A673 (cell line): Measurements from ENCODE around the gene LAD1. TPM values are rescaled to one million over a fixed set of nuclear protein-coding genes. Genes with fewer than 3 reads are reported as not detected.

ENCODE experiments used
- BruUV-seq: library from RNA; stranded (reverse); fragments of 400-500 nt; replicated peaks from 2 replicates; lab custom pipeline; 2021; lab: Mats Ljungman, UMichigan
- CTCF ChIA-PET: fragments of 300-600 bp; sonication (Branson Sonifier 250); formaldehyde crosslinking; loops from one replicate; lab custom pipeline; 2022; ENCODE audit warnings: antibody characterized with exemption; lab: Charles Lee
- POLR2A ChIA-PET: fragments of 300-600 bp; sonication (Branson Sonifier 250); formaldehyde crosslinking; loops from one replicate; lab custom pipeline; 2022; ENCODE audit warnings: antibody characterized with exemption; ENCODE audit not compliant: low non-redundant PET; lab: Charles Lee
- DNase-seq: peaks from one replicate; pipeline ENCODE4 v3.0.0-alpha.2; 2015; ENCODE audit warnings: low spot score
- H3K27ac ChIP-seq: fragments of 200-600 bp; sonication (generic); 2 replicates; pipeline ENCODE4 v1.5.1; 2016; ENCODE audit warnings: mixed run types, low read depth, mild to moderate bottlenecking, mixed read lengths, antibody characterized with exemption, low read length; ENCODE audit not compliant: poor library complexity, severe bottlenecking
- H3K27me3 ChIP-seq: fragments of 200-600 bp; sonication (generic); replicated peaks from 2 replicates; pipeline ENCODE4 v1.6.1; 2017; ENCODE audit warnings: mixed run types, low read depth, mild to moderate bottlenecking, mixed read lengths, antibody characterized with exemption, low read length; ENCODE audit not compliant: insufficient read depth, poor library complexity
- H3K36me3 ChIP-seq: fragments of 200-600 bp; sonication (generic); 2 replicates; pipeline ENCODE4 v1.6.1; 2016; ENCODE audit warnings: mixed run types, mild to moderate bottlenecking, mixed read lengths, antibody characterized with exemption, low read length; ENCODE audit not compliant: insufficient read depth, poor library complexity, severe bottlenecking
- H3K4me1 ChIP-seq: fragments of 200-600 bp; sonication (generic); 2 replicates; pipeline ENCODE4 v1.6.1; 2017; ENCODE audit warnings: mixed run types, mild to moderate bottlenecking, mixed read lengths, antibody characterized with exemption, low read length; ENCODE audit not compliant: insufficient read depth, poor library complexity, severe bottlenecking
- H3K4me3 ChIP-seq: fragments of 200-600 bp; sonication (generic); 2 replicates; pipeline ENCODE4 v1.5.1; 2016; ENCODE audit warnings: low read depth, mixed run types, mild to moderate bottlenecking, mixed read lengths, low read length; ENCODE audit not compliant: poor library complexity, severe bottlenecking
- H3K9me3 ChIP-seq: fragments of 200-600 bp; sonication (generic); 2 replicates; pipeline ENCODE4 v1.6.1; 2016; ENCODE audit warnings: mixed run types, low read depth, mild to moderate bottlenecking, mixed read lengths, antibody characterized with exemption, low read length; ENCODE audit not compliant: poor library complexity, severe bottlenecking
- CTCF ChIP-seq: fragments of 300-800, 200-600 bp; sonication (generic); conservative IDR thresholded peaks from 2 replicates; pipeline ENCODE4 v1.5.1; 2017; ENCODE audit warnings: low read depth, mild to moderate bottlenecking, antibody characterized with exemption, low read length, moderate library complexity, mixed read lengths
- EZH2 ChIP-seq: fragments of 200-600 bp; sonication (generic); IDR thresholded peaks from 2 replicates; pipeline ENCODE4 v1.6.1; 2017; ENCODE audit warnings: borderline replicate concordance, low read depth, mild to moderate bottlenecking, mixed read lengths, antibody characterized with exemption, low read length; ENCODE audit not compliant: poor library complexity, severe bottlenecking
- intact Hi-C: fragments of 100-400 bp; cut with micrococcal nuclease; formaldehyde crosslinking; loops from one replicate; pipeline ENCODE4 v1.10.0; 2022; ENCODE audit not compliant: unreplicated experiment
- total RNA-seq: library from RNA; stranded (reverse); gene quantifications from 2 replicates; pipeline ENCODE4 v1.2.3, GENCODE V29; 2021

LAD1 gene
- total RNA-seq, 1 experiment from 2014 or later: not detected

GRCh38 chr1:201381130-201381529 is 18.0 kb downstream of the LAD1 start:
- H3K9me3 ChIP-seq: no peaks in the 10 kb centered on the region
- ChIA-PET CTCF (no interaction called here), POLR2A (no interaction called here)
- no peaks in the 10 kb centered on the region for H3K4me1 ChIP-seq
- no peak for DNase-seq
- BruUV-seq: no TSS peak
- H3K27ac ChIP-seq: no peak overlapping the region
- intact Hi-C loops: no loop called here
- H3K36me3 ChIP-seq: no peaks in the 10 kb centered on the region
- TF ChIP-seq CTCF (no peak), EZH2 (no peak)
- H3K27me3 ChIP-seq: no peaks in the 10 kb centered on the region
- H3K4me3 ChIP-seq: no peak overlapping the region

- intact Hi-C loops: no loop called here
- Histone ChIP-seq H3K4me3 (no peak overlapping the region), H3K27me3 (no peaks in the 10 kb centered on the region), H3K9me3 (no peaks in the 10 kb centered on the region), H3K4me1 (no peaks in the 10 kb centered on the region), H3K36me3 (no peaks in the 10 kb centered on the region), H3K27ac (no peak overlapping the region)
- BruUV-seq: no TSS peak
- TF ChIP-seq EZH2 (no peak), CTCF (no peak)
- ChIA-PET POLR2A (no interaction called here), CTCF (no interaction called here)
- DNase-seq: no peak
These were observed 19.3 kb downstream of the LAD1 start for GRCh38 chr1:201379733-201380242.

GRCh38 chr1:201378804-201379203 is 20.3 kb downstream of the LAD1 start:
- Histone ChIP-seq H3K9me3 (no peaks in the 10 kb centered on the region), H3K4me1 (no peaks in the 10 kb centered on the region), H3K4me3 (no peak overlapping the region), H3K36me3 (no peaks in the 10 kb centered on the region), H3K27ac (no peak overlapping the region), H3K27me3 (no peaks in the 10 kb centered on the region)
- intact Hi-C loops: no loop called here
- POLR2A ChIA-PET: no interaction called here
- CTCF ChIA-PET: no interaction called here
- no TSS peak for BruUV-seq
- no peak for DNase-seq
- TF ChIP-seq EZH2 (no peak), CTCF (no peak)
